RWPE2 (cell line): Measurements from ENCODE around the gene SH3D19.

Experiments used
- ATAC-seq: fragments of 200-7000 bp; cut with Tn5 transposase; 3 replicates; pipeline ENCODE4 v1.9.1; 2021; ENCODE audit warnings: low read depth
- DNase-seq: peaks from one replicate; pipeline ENCODE4 v3.0.0-alpha.2; 2020; ENCODE audit warnings: low spot score
- H3K27ac ChIP-seq: fragments of 450-650 bp; 2 replicates; pipeline ENCODE4 v1.5.1; 2017; ENCODE audit warnings: mild to moderate bottlenecking; ENCODE audit not compliant: poor library complexity, severe bottlenecking
- H3K27me3 ChIP-seq: fragments of 250-450 bp; sonication (Bioruptor Pico); 2 replicates; pipeline ENCODE4 v1.5.1; 2021; ENCODE audit warnings: mild to moderate bottlenecking, moderate library complexity; ENCODE audit not compliant: insufficient read depth, poor library complexity, severe bottlenecking
- H3K36me3 ChIP-seq: fragments of 250-450 bp; sonication (Bioruptor Pico); 2 replicates; pipeline ENCODE4 v1.5.1; 2020; ENCODE audit warnings: low read depth, mild to moderate bottlenecking, moderate library complexity
- H3K4me1 ChIP-seq: fragments of 250-450 bp; sonication (Bioruptor Pico); 2 replicates; pipeline ENCODE4 v1.5.1; 2021; ENCODE audit warnings: mild to moderate bottlenecking, moderate library complexity; ENCODE audit not compliant: insufficient read depth, poor library complexity, severe bottlenecking
- H3K4me3 ChIP-seq: fragments of 250-450 bp; sonication (Bioruptor Pico); 2 replicates; pipeline ENCODE4 v1.5.1; 2021; ENCODE audit warnings: mild to moderate bottlenecking, moderate library complexity; ENCODE audit not compliant: severe bottlenecking
- H3K9me3 ChIP-seq: fragments of 250-450 bp; sonication (Bioruptor Pico); 2 replicates; pipeline ENCODE4 v1.5.1; 2021; ENCODE audit warnings: mild to moderate bottlenecking, moderate library complexity; ENCODE audit not compliant: severe bottlenecking
- TF ChIP-seq, protein P1 (sequence below): fragments of 450-650 bp; IDR thresholded peaks from one replicate; pipeline ENCODE4 v1.5.1; 2017; ENCODE audit warnings: mild to moderate bottlenecking, moderate library complexity; ENCODE audit not compliant: poor library complexity, severe bottlenecking

Gene SH3D19

DNA sequence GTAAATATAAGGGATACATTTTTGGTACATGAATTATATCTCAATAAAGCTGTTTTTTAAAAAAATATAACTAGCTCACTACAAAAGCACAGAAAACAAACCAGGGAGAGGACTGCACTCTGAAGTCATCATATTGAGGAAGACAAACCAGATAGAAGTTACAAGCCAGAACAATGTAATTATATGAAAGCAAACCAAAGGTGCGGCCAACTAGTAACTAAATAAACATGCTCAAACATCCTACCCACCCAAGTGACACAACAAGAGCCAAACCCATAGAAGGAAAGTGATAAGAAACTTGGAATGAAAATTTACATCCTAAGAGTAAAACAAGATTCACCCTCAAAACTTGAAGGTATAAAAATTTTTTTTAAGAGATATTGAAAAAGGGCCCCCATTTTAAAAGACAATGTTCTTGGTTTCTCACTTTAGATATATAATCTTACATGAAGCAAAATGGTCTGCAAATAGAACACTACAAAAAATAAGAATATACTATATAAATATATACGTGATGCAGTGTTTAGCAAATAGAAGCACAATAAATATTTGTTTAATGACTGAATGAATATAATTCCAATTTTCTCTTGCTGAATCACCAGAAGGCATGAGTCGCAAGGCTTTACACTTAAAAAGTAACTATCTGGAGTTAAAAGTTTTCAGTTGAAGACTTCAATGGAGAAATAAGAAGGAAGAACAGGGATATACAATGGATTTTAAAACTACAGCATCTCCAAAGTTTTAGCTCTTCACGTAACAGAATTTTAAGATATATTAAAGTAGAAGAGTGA lies 4.0 kb upstream of the SH3D19 start:
- peak; percentile 7; the same call in 2 of the 3 replicates for ATAC-seq
- Histone ChIP-seq H3K4me1 (peaks cover 25% of the 10 kb centered on the region), H3K4me3 (no peak overlapping the region), H3K9me3 (no peaks in the 10 kb centered on the region), H3K27me3 (no peaks in the 10 kb centered on the region), H3K27ac (peak overlapping the region; percentile 62), H3K36me3 (no peaks in the 10 kb centered on the region)
- no peak for DNase-seq
- TF ChIP-seq, protein P1, sequence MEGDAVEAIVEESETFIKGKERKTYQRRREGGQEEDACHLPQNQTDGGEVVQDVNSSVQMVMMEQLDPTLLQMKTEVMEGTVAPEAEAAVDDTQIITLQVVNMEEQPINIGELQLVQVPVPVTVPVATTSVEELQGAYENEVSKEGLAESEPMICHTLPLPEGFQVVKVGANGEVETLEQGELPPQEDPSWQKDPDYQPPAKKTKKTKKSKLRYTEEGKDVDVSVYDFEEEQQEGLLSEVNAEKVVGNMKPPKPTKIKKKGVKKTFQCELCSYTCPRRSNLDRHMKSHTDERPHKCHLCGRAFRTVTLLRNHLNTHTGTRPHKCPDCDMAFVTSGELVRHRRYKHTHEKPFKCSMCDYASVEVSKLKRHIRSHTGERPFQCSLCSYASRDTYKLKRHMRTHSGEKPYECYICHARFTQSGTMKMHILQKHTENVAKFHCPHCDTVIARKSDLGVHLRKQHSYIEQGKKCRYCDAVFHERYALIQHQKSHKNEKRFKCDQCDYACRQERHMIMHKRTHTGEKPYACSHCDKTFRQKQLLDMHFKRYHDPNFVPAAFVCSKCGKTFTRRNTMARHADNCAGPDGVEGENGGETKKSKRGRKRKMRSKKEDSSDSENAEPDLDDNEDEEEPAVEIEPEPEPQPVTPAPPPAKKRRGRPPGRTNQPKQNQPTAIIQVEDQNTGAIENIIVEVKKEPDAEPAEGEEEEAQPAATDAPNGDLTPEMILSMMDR: no peak

DNA sequence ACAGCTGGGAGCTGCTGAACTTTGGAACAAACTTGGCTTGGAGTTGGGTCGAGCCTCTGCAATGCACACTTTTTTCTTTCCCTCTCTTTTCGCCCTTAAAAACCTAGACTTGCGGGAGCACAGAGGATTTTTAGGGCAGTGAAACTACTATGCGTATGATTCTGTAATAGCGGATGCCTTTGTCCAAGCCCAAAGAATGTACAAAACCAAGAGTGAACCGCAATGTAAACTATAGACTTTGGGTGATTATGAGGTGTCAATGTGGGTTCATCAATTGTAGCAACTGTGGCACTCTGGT lies 493 bp upstream of the SH3D19 start:
- H3K27ac ChIP-seq: peak overlapping the region; percentile 77
- DNase-seq (no peak), ATAC-seq (no peak)
- peak overlapping the region; percentile 83 for H3K4me3 ChIP-seq
- TF ChIP-seq, protein P1: no peak
- H3K36me3 ChIP-seq: 0 out of 2 replicates have a peak, but pooled peaks cover 3% of the 10 kb centered on the region
- no peaks in the 10 kb centered on the region for H3K9me3 ChIP-seq
- no peaks in the 10 kb centered on the region for H3K27me3 ChIP-seq
- peaks cover 34% of the 10 kb centered on the region for H3K4me1 ChIP-seq

GRCh38 chr4:151324752-151325110 lies 674 bp downstream of the SH3D19 start:
- ATAC-seq (peak; percentile 19), DNase-seq (peak; percentile 65)
- Histone ChIP-seq H3K36me3 (peaks cover 3% of the 10 kb centered on the region; the same call in 1 of the 2 replicates), H3K27ac (peak overlapping the region; percentile 77), H3K4me3 (peak overlapping the region; percentile 83), H3K4me1 (peaks cover 30% of the 10 kb centered on the region), H3K9me3 (no peaks in the 10 kb centered on the region), H3K27me3 (no peaks in the 10 kb centered on the region)
- TF ChIP-seq, protein P1: no peak

- no peaks in the 10 kb centered on the region for H3K9me3 ChIP-seq
- no peaks in the 10 kb centered on the region for H3K27me3 ChIP-seq
- TF ChIP-seq, protein P1: no peak
- ATAC-seq: no peak
- H3K36me3 ChIP-seq: peaks cover 6% of the 10 kb centered on the region; the same call in 1 of the 2 replicates
- H3K4me1 ChIP-seq: peaks cover 25% of the 10 kb centered on the region
- H3K4me3 ChIP-seq: peak overlapping the region; percentile 83
- peak overlapping the region; percentile 77 for H3K27ac ChIP-seq
- no peak for DNase-seq
These were observed 1.2 kb downstream of the SH3D19 start for GRCh38 chr4:151324124-151324751.

- peak overlapping the region; percentile 77 for H3K27ac ChIP-seq
- peak overlapping the region; percentile 83 for H3K4me3 ChIP-seq
- no peaks in the 10 kb centered on the region for H3K27me3 ChIP-seq
- peaks cover 21% of the 10 kb centered on the region for H3K4me1 ChIP-seq
- peaks cover 8% of the 10 kb centered on the region; the same call in 1 of the 2 replicates for H3K36me3 ChIP-seq
- TF ChIP-seq, protein P1: no peak
- no peak for DNase-seq
- no peak for ATAC-seq
- no peaks in the 10 kb centered on the region for H3K9me3 ChIP-seq
These were observed 1.7 kb downstream of the SH3D19 start for GRCh38 chr4:151323667-151324066.
